Heart left ventricle (tissue), 16 donors: ENCODE results near the gene CDH13. TPM values are rescaled to one million over a fixed set of nuclear protein-coding genes. Genes with fewer than 3 reads are reported as not detected.

Experiments
- ATAC-seq, 4 donors: fragments of 200-7000 bp; cut with Tn5 transposase; one replicate each; pipeline ENCODE4 v1.9.1; 2020 to 2022; ENCODE audit warnings: moderate library complexity in 4 of 4, mild to moderate bottlenecking in 3 of 4, moderate number of reproducible peaks in 1 of 4
- DNase-seq, 5 donors: peaks; one replicate each; pipeline ENCODE4 v3.0.0-alpha.2; 2020
- H3K27ac ChIP-seq, 12 donors: fragments of 200-600 bp; sonication (generic) in 4 of 12; one replicate each; pipeline versions ENCODE4 v1.5.0 to v1.8.0; 2016 to 2022; ENCODE audit warnings: mild to moderate bottlenecking in 2 of 12
- H3K27me3 ChIP-seq, 9 donors: fragments of 200-600 bp; sonication (generic) in 2 of 9; one replicate each; pipeline versions ENCODE4 v1.5.1 to v1.8.0; 2016 to 2022; ENCODE audit warnings: mild to moderate bottlenecking in 3 of 9
- H3K36me3 ChIP-seq, 9 donors: fragments of 200-600 bp; sonication (generic) in 2 of 9; one replicate each; pipeline versions ENCODE4 v1.5.0 to v1.8.0; 2018 to 2022; ENCODE audit warnings: mild to moderate bottlenecking in 2 of 9
- H3K4me1 ChIP-seq, 12 donors: fragments of 200-600 bp; sonication (generic) in 4 of 12; one replicate each; pipeline versions ENCODE4 v1.5.0 to v1.8.0; 2016 to 2022; ENCODE audit warnings: mild to moderate bottlenecking in 3 of 12
- H3K4me3 ChIP-seq, 12 donors: fragments of 200-600 bp; sonication (generic) in 4 of 12; one replicate each; pipeline versions ENCODE4 v1.5.0 to v1.8.0; 2017 to 2022; ENCODE audit warnings: mild to moderate bottlenecking in 9 of 12, moderate library complexity in 4 of 12
- H3K9me3 ChIP-seq, 12 donors: fragments of 200-600 bp; sonication (generic) in 4 of 12; one replicate each; pipeline versions ENCODE4 v1.5.0 to v1.8.0; 2016 to 2022; ENCODE audit warnings: mild to moderate bottlenecking in 1 of 12
- CTCF ChIP-seq, 12 donors: fragments of 200-600 bp; sonication (generic) in 4 of 12; IDR thresholded peaks; one replicate each; pipeline versions ENCODE4 v1.5.0 to v1.8.0; 2018 to 2022; ENCODE audit warnings: antibody characterized with exemption in 12 of 12, mild to moderate bottlenecking in 5 of 12
- POLR2A ChIP-seq, 2 donors: fragments of 450-650 bp; IDR thresholded peaks; one replicate each; pipeline ENCODE4 v1.6.1; 2017; ENCODE audit warnings: antibody characterized with exemption in 2 of 2, mild to moderate bottlenecking in 2 of 2, moderate library complexity in 2 of 2
- WGBS, 4 donors: extraction: QIAGEN DNeasy Blood & Tissue Kit in 2 of 4; methylation state at CpG; one replicate each; pipeline versions ENCODE4 v1.1.5 to v1.1.7; 2013 to 2018; 5-methylcytosine and 5-hydroxymethylcytosine counted together
- intact Hi-C, 10 donors: fragments of 100-400 bp; cut with DNase I; formaldehyde crosslinking; loops; one replicate each; pipeline versions ENCODE4 v1.11.1 to v1.14.2; 2022
- polyA plus RNA-seq, 2 donors: library from polyadenylated mRNA; stranded (reverse); fragments of 200-250 nt; gene quantifications; one replicate each; pipeline ENCODE4 v1.2.3, GENCODE V29; 2013
- total RNA-seq, 9 donors: library from RNA; depleted of rRNA in 2 of 9; stranded (reverse); fragments of >200 nt in 2 of 9; fragmentation: NEBNext Ultra II Directional in 3 of 9; extraction: Animal tissue kit (Norgen Biotek cat#: 25700) in 3 of 9; gene quantifications; one replicate each; pipeline versions ENCODE4 v1.1.0 to v1.2.4, GENCODE V29; 2016 to 2023
- donor health status: ischemic (EF 13 %, LVEDD 7.1; RV severe dilation, severe dysfunction).
- donor health status: healthy with polysubstance abuse.
- donor health status: DM: no; HTN: yes; CAD: no.
- donor health status: DM: no; HTN: no; CAD: no.
- donor health status: ischemic (EF 25% LVEDD 6.9; RV normal size, moderate dysfunction).
- donor health status: ischemic (EF 25% LVEDD 5.7; RV mildly dilated, moderate dysfunction).
- donor health status: healthy.
- donor health status: DM: yes; HTN: yes; CAD: no.
- donor health status: ischemic (EF 35%, LVEDD 5.7; RV mildly dilated, moderate dysfunction).
- donor health status: nonischemic (EF 11% LVEDD 7.7; RV severe dilation, severe dysfunction).
- donor health status: DM: yes; HTN: yes; CAD: no.
- donor health status: PGD.
- donor health status: ischemic (EF 29% LVEDD 5.4; RV normal size, mild dysfunction).
- donor health status: nonischemic (EF 23%, LVEDD 6.1; RV moderate dilation, normal function).

The CDH13 gene
- total and polyA plus RNA-seq, 11 donors, result 15.0 to 172 (median 137) TPM

- Histone ChIP-seq H3K9me3 (peaks cover 0 to 4% (median 0%) of the 10 kb centered on the region in 12 donors), H3K27ac (no peak overlapping the region), H3K27me3 (no peaks in the 10 kb centered on the region), H3K4me3 (no peak overlapping the region), H3K36me3 (no peaks in the 10 kb centered on the region), H3K4me1 (no peaks in the 10 kb centered on the region)
- DNase-seq (peak in 1 of 5 donors; percentile 29), ATAC-seq (peak in 3 of 4 donors; percentile 76 to 80 (median 79))
- intact Hi-C loops, result loop anchor here in 3 of 10 donors (5.0 to 10.0 kb wide), 3 partner anchors 155 to 247 kb away; no protein-coding TSS in a partner anchor
- 69 to 81% (median 77%) methylated on average over 12 to 13 of the region's 13 CpGs for WGBS, 4 donors
- TF ChIP-seq POLR2A (IDR thresholded peaks at IDR 0.05) (no peak), CTCF (IDR thresholded peaks at IDR 0.05) (peak in 7 of 12 donors; percentile 8 to 41 (median 27))
Observed at GRCh38 chr16:83200005-83200779, 573.4 kb downstream of the CDH13 start.

GRCh38 chr16:83201748-83202147, 575.0 kb downstream of the CDH13 start:
- Histone ChIP-seq H3K27ac (no peak overlapping the region), H3K4me3 (no peak overlapping the region), H3K9me3 (no peaks in the 10 kb centered on the region), H3K36me3 (no peaks in the 10 kb centered on the region), H3K4me1 (no peaks in the 10 kb centered on the region), H3K27me3 (no peaks in the 10 kb centered on the region)
- whole genome bisulfite sequencing, 4 donors, result 96 to 97% (median 97%) methylated on average over 9 of the region's 9 CpGs
- DNase-seq (no peak), ATAC-seq (no peak)
- intact Hi-C loops, result loop anchor here in 3 of 10 donors (5.0 to 10.0 kb wide), 3 partner anchors 153 to 246 kb away; no protein-coding TSS in a partner anchor
- TF ChIP-seq POLR2A (IDR thresholded peaks at IDR 0.05) (no peak), CTCF (IDR thresholded peaks at IDR 0.05) (no peak)

- intact Hi-C loops, result loop anchor here in 2 of 10 donors (10.0 kb wide), 2 partner anchors 149 to 239 kb away; no protein-coding TSS in a partner anchor
- DNase-seq, result no peak
Observed at GRCh38 chr16:83205896-83206295, 579.1 kb downstream of the CDH13 start.

More at GRCh38 chr16:83205896-83206295, 579.1 kb downstream of the CDH13 start:
- H3K27me3 ChIP-seq, result no peaks in the 10 kb centered on the region
- 80 to 89% (median 81%) methylated on average over 6 of the region's 6 CpGs for WGBS, 4 donors
- TF ChIP-seq CTCF (IDR thresholded peaks at IDR 0.05), result no peak
- TF ChIP-seq POLR2A (IDR thresholded peaks at IDR 0.05), result no peak
- no peak overlapping the region for H3K27ac ChIP-seq
- ATAC-seq, result no peak
- H3K36me3 ChIP-seq, result no peaks in the 10 kb centered on the region
- H3K4me3 ChIP-seq, result no peak overlapping the region
- no peaks in the 10 kb centered on the region for H3K9me3 ChIP-seq
- no peaks in the 10 kb centered on the region for H3K4me1 ChIP-seq
